Mucosa of stomach (tissue), 1 donor: ENCODE data around the gene SLC22A4.
A peak's percentile ranks its signal among the peaks of the same experiment; 100 is the strongest.

Source experiments
- H3K27me3 ChIP-seq: one replicate; pipeline ENCODE4 v1.7.0; 2013; ENCODE audit warnings: mild to moderate bottlenecking, low read length; ENCODE audit not compliant: control insufficient read depth, insufficient read depth
- H3K36me3 ChIP-seq: one replicate; pipeline ENCODE4 v1.7.0; 2013; ENCODE audit warnings: low read length; ENCODE audit not compliant: control insufficient read depth, insufficient read depth
- H3K4me1 ChIP-seq: one replicate; pipeline ENCODE4 v1.7.0; 2013; ENCODE audit warnings: mild to moderate bottlenecking, low read length; ENCODE audit not compliant: control insufficient read depth, insufficient read depth
- H3K4me3 ChIP-seq: one replicate; pipeline ENCODE4 v1.7.0; 2013; ENCODE audit warnings: low read length
- H3K9ac ChIP-seq: one replicate; pipeline ENCODE4 v1.7.0; 2013; ENCODE audit warnings: mild to moderate bottlenecking, low read length, moderate library complexity
- H3K9me3 ChIP-seq: one replicate; pipeline ENCODE4 v1.7.0; 2013; ENCODE audit warnings: mild to moderate bottlenecking, low read length, moderate library complexity; ENCODE audit not compliant: control insufficient read depth
- donor health status: Pancreatic carcinoma.

Gene SLC22A4

GRCh38 chr5:132291026-132291425, 3.2 kb upstream of the SLC22A4 start:
- Histone ChIP-seq H3K4me3 (no peak overlapping the region), H3K9ac (no peak overlapping the region), H3K9me3 (no peaks in the 10 kb centered on the region), H3K36me3 (no peaks in the 10 kb centered on the region), H3K4me1 (peaks cover 29% of the 10 kb centered on the region), H3K27me3 (peaks cover 20% of the 10 kb centered on the region)

- Histone ChIP-seq H3K9ac (peak overlapping the region; percentile 88), H3K27me3 (peaks cover 24% of the 10 kb centered on the region), H3K4me1 (peaks cover 24% of the 10 kb centered on the region), H3K9me3 (no peaks in the 10 kb centered on the region), H3K36me3 (no peaks in the 10 kb centered on the region), H3K4me3 (peak overlapping the region; percentile 49)
These were observed 865 bp upstream of the SLC22A4 start for GRCh38 chr5:132293066-132293991.

- H3K9me3 ChIP-seq = no peaks in the 10 kb centered on the region
- H3K4me1 ChIP-seq = peaks cover 24% of the 10 kb centered on the region
- peak overlapping the region; percentile 88 for H3K9ac ChIP-seq
- peak overlapping the region; percentile 67 for H3K4me3 ChIP-seq
- peaks cover 24% of the 10 kb centered on the region for H3K27me3 ChIP-seq
- no peaks in the 10 kb centered on the region for H3K36me3 ChIP-seq
These were observed 722 bp downstream of the SLC22A4 start for GRCh38 chr5:132294728-132295504.

- Histone ChIP-seq H3K27me3 (peaks cover 24% of the 10 kb centered on the region), H3K9me3 (no peaks in the 10 kb centered on the region), H3K9ac (no peak overlapping the region), H3K4me3 (no peak overlapping the region), H3K36me3 (no peaks in the 10 kb centered on the region), H3K4me1 (peaks cover 29% of the 10 kb centered on the region)
These were observed 1.6 kb downstream of the SLC22A4 start for GRCh38 chr5:132295505-132296411.

GRCh38 chr5:132296412-132297016, 2.3 kb downstream of the SLC22A4 start:
- Histone ChIP-seq H3K4me1 (peaks cover 36% of the 10 kb centered on the region), H3K9me3 (no peaks in the 10 kb centered on the region), H3K4me3 (no peak overlapping the region), H3K27me3 (peaks cover 24% of the 10 kb centered on the region), H3K36me3 (no peaks in the 10 kb centered on the region), H3K9ac (no peak overlapping the region)

- Histone ChIP-seq H3K4me1 (peaks cover 45% of the 10 kb centered on the region), H3K9me3 (no peaks in the 10 kb centered on the region), H3K4me3 (no peak overlapping the region), H3K36me3 (no peaks in the 10 kb centered on the region), H3K9ac (no peak overlapping the region), H3K27me3 (peaks cover 24% of the 10 kb centered on the region)
These were observed 3.2 kb downstream of the SLC22A4 start for GRCh38 chr5:132297211-132297940.

- H3K27me3 ChIP-seq = peaks cover 19% of the 10 kb centered on the region
- H3K36me3 ChIP-seq = no peaks in the 10 kb centered on the region
- H3K9ac ChIP-seq = no peak overlapping the region
- H3K4me3 ChIP-seq = no peak overlapping the region
- H3K4me1 ChIP-seq = peaks cover 40% of the 10 kb centered on the region
- no peaks in the 10 kb centered on the region for H3K9me3 ChIP-seq
These were observed 4.4 kb downstream of the SLC22A4 start for GRCh38 chr5:132298298-132299212.

GRCh38 chr5:132299917-132300316, 5.7 kb downstream of the SLC22A4 start:
- no peaks in the 10 kb centered on the region for H3K9me3 ChIP-seq
- no peak overlapping the region for H3K4me3 ChIP-seq
- no peaks in the 10 kb centered on the region for H3K36me3 ChIP-seq
- no peak overlapping the region for H3K9ac ChIP-seq
- peaks cover 30% of the 10 kb centered on the region for H3K4me1 ChIP-seq
- peaks cover 14% of the 10 kb centered on the region for H3K27me3 ChIP-seq

GRCh38 chr5:132300577-132301343, 6.6 kb downstream of the SLC22A4 start:
- Histone ChIP-seq H3K36me3 (no peaks in the 10 kb centered on the region), H3K4me1 (peaks cover 23% of the 10 kb centered on the region), H3K9ac (no peak overlapping the region), H3K9me3 (no peaks in the 10 kb centered on the region), H3K4me3 (no peak overlapping the region), H3K27me3 (peaks cover 7% of the 10 kb centered on the region)
